SH-SY5Y (cell line): Measurements from ENCODE around the gene CACNA2D4.

Source experiments
- GATA2 ChIP-seq: IDR thresholded peaks from 2 replicates; pipeline ENCODE4 v1.6.1; 2011; ENCODE audit warnings: mild to moderate bottlenecking, low read depth, low read length
- GATA3 ChIP-seq: IDR thresholded peaks from 2 replicates; pipeline ENCODE4 v1.6.1; 2011; ENCODE audit warnings: low read depth, mild to moderate bottlenecking, low read length, moderate library complexity

- TF ChIP-seq GATA2 (no peak), GATA3 (no peak)
These were observed 114.7 kb downstream of the CACNA2D4 start for GRCh38 chr12:1803736-1804135.
